OCI-LY1 (cell line): ENCODE data around the gene LRSAM1.

Experiments
- CTCF ChIP-seq: fragments of 200-600 bp; sonication (generic), shearing (Covaris generic); IDR thresholded peaks from 2 replicates; pipeline ENCODE4 v1.5.1; 2017; ENCODE audit warnings: mild to moderate bottlenecking, antibody characterized with exemption, low read length, moderate library complexity, mixed read lengths
- EZH2 ChIP-seq: fragments of 200-600 bp; sonication (generic), shearing (Covaris generic); IDR thresholded peaks from 2 replicates; pipeline ENCODE4 v1.8.0; 2017; ENCODE audit warnings: borderline replicate concordance, mixed run types, mild to moderate bottlenecking, antibody characterized with exemption, low read length, moderate library complexity, mixed read lengths

GRCh38 chr9:127422133-127422782 lies 29.1 kb upstream of the LRSAM1 start:
- TF ChIP-seq CTCF, result no peak
- TF ChIP-seq EZH2, result no peak
